Measurements from ENCODE around the gene HERPUD2.
"Not testable (repeated sequence)": the region's sequence is repeated elsewhere in the genome, so short reads cannot be mapped to it uniquely, and the experiment has no call there.

The HERPUD2 gene

GRCh38 chr7:35599061-35599460 lies 95.9 kb downstream of the HERPUD2 start:
- DNase-seq: no peak

DNA sequence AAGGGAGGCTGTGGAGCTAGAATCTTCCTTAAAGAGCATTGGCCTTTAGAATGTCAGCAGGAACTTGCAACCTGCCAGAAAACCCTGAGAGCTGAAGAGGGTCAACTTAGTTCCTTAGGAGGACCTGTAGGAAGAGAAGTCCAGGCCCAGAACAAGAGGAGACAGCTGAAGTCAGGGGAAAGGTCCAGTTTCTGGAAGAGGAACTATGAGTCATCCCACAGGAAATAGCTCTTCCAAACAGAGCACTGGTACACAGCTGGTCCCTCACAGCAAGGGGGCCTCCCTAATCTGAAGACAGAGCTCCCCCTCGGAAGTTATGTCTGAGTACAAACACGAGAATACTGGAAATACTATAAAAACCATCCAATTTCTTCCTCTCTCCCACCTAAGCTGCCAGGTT lies 98.9 kb downstream of the HERPUD2 start:
- DNase-seq: no peak

DNA sequence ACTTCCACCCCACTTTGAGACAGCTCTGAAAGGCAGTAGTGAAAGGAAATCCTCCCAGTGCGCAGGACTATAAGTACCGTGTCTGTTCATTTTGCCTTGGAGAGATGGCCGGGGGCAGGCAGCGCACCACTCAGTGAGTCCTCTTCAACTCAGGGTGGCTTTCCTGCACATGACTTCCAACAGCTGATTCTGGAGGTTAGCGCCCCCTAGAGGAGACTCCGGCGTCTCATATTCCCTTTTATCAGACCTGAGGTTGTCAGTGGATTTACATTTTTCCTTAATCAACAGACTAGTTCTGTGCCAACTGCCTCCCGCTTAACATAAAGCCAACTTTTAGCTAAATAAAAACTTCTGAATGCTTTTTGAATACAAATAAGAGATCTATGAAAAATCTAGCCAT lies 101.0 kb downstream of the HERPUD2 start:
- DNase-seq: no peak

DNA sequence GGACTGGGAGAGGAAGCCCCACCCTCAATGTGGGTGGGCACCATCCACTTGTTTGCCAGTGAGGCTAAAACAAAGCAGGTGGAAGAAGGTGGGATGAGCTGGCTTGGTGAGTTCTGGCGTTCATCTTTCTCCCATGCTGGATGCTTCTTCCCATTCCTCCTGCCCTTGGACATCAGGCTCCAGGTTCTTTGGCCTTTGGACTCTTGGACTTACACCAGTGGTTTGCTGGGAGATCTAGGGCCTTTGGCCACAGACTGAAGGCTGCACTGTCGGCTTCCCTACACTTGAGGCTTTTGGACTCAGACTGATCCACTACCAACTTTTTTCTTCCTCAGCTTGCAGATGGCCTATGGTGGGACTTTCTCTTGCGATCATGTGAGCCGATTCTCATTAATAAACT lies 106.3 kb downstream of the HERPUD2 start:
- no peak for DNase-seq

GRCh38 chr7:35584990-35585389 lies 109.9 kb downstream of the HERPUD2 start:
- DNase-seq: no peak

DNA sequence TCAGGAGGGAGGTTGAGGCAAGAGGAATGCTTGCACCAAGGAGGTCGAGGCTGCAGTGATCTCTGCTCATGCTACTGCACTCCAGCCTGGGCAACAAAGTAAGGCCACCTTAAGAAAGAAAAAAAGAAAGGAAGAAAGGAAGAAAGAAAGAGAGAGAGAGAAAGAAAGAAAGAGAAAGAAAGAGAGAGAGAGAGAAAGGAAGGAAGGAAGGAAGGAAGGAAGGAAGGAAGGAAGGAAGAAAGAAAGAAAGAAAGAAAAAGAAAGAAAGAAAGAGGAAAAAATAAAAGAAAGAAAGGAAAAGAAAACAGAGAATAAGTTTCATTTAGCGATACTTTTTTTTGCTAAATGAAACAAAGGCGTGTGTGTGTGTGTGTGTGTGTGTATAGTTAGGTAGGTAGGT lies 110.4 kb downstream of the HERPUD2 start:
- not testable (repeated sequence) for DNase-seq
